GM18520 (cell line): Measurements from ENCODE around the gene MUSTN1.

Experiments
- ATAC-seq: cut with Tn5 transposase; IDR thresholded peaks from one replicate; pipeline ENCODE4 v1.9.1; 2021; ENCODE audit not compliant: unreplicated experiment

The MUSTN1 gene

GRCh38 chr3:52834871-52835501 lies at the start of gene MUSTN1:
MUSTN1 (minus strand) TSS chr3:52835019; CDS start chr3:52834948, 71 bp downstream.
- no peak for ATAC-seq

- no peak for ATAC-seq
Observed at GRCh38 chr3:52882377-52882776, 47.6 kb upstream of the MUSTN1 start.

GRCh38 chr3:52881871-52882270 lies 47.1 kb upstream of the MUSTN1 start:
- no peak for ATAC-seq

- no peak for ATAC-seq
Observed at GRCh38 chr3:52880474-52880873, 45.7 kb upstream of the MUSTN1 start.

DNA sequence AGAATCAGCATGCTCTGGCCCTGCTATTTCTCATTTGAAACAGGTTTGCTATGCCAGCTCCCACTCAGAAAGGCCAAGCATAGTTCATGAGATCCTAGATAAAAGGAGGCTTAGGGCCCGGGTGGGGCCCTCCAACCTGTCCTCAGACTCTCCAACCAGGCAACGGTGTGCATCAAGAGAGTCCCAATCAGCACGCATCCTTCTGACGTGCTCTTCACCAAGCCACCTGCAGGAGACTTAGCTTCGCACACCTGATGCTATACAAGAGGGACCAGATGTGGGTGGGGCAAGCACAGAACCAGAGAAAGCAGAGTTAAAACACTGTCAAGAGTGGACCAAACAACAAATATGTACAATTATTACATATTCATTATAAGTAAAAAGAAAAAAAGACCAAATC lies 45.2 kb upstream of the MUSTN1 start:
- no peak for ATAC-seq

GRCh38 chr3:52879581-52879980 lies 44.8 kb upstream of the MUSTN1 start:
- no peak for ATAC-seq

DNA sequence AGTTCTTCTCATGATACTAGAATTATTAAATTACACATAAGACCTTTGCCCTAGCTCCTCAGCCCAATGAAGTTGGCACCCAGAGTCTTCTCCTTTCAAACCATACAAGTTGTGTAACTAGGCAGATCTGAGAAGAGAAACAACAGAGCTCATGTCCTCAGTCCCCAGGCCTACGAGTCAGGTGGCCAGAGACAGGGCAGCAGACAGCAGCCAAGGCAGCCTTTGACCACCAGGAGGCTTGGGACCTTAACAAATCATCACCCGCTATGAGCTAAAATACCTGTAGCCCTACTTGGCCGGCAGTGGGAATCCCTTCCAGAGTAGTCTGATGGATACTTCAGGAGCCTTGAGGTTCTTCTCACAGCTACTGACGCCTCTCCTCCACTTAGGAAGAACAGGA lies 44.3 kb upstream of the MUSTN1 start:
- ATAC-seq = no peak

DNA sequence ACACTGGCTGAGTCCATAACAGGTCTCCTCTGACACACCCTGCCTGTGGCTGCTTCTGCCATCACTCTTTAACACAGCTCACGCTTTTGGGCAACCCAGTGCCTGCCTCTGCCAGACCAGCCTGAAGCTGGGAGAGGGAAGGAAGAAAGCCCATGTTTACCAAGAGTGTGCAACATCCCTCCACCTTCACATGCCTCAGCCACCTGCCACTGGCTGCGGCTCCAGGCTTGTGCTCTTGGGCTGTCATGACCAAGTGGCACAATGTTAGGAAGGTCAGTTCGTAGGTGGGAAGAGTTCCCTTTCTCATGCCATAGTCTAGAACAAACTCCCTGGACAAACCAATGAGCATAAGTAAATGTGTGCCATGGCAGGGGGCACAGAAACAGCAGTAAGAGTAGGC lies 42.3 kb upstream of the MUSTN1 start:
- ATAC-seq = no peak

DNA sequence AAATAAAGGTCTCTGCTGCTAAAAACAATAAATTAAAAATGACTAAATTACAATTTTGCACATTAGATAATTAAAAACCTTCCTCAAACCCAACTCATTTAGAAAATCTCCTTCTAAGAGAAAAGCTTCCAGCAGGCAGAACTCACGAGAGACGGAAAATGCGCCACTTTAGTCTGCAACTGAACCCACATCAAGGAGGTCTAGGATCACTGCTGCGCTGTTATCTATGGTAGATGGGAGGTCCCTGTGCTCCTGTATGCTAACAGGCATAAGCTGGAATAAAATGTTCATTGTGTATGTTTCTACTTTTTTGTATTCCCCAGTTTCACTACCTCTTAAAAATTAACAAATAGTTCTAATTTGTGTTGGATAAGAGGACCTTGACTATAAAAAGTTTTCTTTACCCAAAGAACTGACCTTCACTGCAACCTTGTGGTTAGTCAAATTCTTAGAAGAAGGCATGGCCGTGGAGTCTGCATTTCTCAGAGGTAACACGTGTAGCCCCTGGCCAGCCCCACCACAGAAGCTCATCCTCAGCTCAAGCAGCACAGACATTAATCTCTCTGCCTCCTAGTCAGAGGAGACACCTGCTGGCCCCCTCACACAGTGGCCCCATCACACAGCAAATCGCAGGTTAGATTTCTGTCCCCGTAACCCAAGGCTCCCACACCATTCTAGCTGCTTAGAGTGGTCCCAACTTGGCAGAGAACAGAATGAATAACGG lies 40.2 kb upstream of the MUSTN1 start:
- ATAC-seq = no peak

- no peak for ATAC-seq
Observed at GRCh38 chr3:52874160-52874701, 39.4 kb upstream of the MUSTN1 start.

- ATAC-seq = no peak
Observed at GRCh38 chr3:52873433-52874159, 38.8 kb upstream of the MUSTN1 start.

DNA sequence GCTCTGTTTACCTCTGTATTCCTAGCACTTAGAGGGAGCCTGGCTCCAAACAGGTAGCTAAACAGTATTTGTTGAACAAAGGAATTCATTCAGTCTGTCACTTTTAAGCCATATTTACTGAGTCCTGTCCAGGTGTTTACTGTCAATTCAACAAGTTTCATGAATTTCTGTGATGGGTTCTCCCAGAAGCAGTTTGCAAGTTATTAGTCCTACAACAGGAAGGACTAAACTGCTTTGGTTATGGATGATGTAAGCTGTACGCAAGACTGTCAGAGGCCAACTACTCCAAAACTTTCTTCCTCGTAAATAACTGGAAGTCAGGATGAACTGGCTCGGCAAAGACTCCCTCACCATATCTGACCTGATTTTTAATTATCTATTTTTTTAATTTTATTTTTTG lies 37.4 kb upstream of the MUSTN1 start:
- ATAC-seq = no peak

DNA sequence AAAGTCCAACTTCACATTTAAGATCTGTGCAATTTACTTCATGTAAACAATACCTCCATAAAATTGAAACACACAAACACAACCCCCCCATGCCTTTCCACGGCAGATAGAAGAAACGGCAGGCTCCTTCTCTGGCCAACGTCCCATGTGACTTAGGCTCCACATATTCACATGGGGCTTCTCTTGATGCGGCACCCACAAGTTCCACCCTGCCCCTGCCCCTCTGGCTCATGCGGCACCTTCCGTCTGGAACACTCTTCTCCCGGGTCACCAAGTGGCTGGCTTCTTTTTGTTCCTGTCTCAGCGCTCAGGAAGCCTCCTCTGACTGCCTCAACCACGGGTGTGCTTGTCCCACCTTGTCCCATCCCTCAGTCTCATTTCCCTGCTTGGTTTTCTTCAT lies 36.9 kb upstream of the MUSTN1 start:
- no peak for ATAC-seq

DNA sequence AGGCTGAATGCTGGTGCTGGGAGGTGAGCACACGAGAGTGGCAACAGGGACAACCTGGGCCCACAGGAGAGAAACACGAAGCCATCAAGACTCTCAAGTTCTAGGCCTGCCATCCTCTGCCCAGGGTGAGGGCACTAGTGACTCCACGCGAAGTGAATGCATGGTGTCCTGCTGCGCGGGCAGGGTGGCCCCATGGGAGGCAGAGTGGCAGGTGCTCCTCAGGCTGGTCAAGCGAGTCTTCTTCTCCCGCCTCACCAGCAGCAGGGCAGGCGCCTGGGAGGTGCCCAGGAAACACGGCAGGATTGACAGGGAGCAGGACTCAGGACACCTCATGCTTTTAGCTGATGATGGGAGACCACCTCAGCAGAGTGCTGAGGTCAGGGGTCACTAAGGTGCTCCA lies 35.7 kb upstream of the MUSTN1 start:
- ATAC-seq = no peak

DNA sequence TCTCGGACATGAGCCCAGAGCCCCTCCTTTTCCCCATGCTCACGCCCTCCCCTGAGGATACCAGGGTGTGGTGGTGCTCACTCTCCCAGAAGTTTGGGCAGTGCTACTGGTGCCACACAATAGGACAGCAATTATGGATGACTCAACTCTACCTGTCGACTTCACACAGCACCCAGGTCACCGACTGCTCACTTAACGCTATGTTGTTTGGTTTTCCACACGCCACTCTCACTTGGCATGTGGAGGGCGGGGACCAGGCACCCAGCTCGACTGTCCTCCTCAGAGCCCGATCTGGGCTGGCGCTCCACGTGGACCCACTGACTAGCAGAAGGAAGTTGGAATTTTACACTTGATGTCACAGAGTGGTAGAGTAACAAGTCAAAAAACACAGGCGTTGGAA lies 31.6 kb upstream of the MUSTN1 start:
- no peak for ATAC-seq

GRCh38 chr3:52865994-52866393 lies 31.2 kb upstream of the MUSTN1 start:
- no peak for ATAC-seq

DNA sequence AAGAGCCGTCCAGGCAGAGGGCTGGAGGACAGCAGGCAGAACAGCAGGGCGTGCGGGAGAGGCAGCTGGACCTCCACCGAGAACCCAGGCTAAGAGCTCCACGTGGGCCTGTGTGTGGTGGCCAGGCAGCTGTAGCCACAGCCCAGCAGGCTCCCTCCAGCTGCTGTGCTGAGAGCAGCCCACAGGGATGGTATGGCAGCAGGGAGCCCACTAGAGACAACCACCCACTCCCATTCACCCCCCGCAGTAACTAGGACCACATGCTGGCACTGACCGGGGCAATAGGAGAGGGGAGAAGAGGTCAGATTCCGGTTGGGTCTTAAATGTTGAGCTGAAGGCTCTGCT lies 25.6 kb upstream of the MUSTN1 start:
- ATAC-seq = no peak

- no peak for ATAC-seq
Observed at GRCh38 chr3:52859686-52860423, 25.0 kb upstream of the MUSTN1 start.

GRCh38 chr3:52857864-52858263 lies 23.0 kb upstream of the MUSTN1 start:
- no peak for ATAC-seq

DNA sequence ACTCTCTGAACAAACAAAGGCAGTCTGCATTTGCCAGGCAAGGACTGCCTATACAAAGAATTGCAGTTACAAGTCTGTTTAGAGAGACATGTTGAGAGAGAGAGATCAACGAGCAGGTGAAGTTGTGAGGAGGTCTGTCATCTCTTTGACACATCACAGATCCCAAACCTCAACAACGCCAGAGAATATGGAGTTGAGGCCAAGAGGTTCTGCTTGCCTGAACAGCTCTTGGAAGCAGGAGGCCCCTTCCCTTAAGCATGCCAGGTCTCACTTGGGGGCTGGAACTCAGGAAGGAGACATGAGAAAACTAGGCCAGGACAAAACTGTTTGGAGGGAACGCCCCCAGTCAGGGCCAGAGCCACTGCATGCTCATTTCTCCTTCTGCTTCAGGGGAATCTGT lies 22.3 kb upstream of the MUSTN1 start:
- no peak for ATAC-seq

DNA sequence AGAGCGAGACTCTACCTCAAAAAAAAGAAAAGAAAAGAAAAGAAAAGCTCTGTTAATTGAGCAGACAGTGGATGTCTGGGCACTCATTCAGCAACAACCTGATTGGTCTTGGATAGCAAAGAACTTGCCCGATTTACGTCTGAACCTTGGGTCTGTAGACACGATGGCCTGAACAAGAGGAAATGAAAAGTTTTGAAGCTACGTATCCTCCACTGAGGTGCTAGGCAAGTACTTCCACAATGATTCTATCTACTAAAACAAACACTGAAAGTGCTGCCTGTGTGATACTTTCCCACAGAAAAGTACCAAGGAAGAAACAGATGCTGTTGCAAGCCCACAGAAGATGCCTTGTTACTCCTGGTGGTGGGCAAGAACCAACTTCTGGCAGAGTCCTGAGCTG lies 21.8 kb upstream of the MUSTN1 start:
- no peak for ATAC-seq
